ENCODE data around the gene DNA2. TPM values are rescaled to one million over a fixed set of nuclear protein-coding genes. Genes with fewer than 3 reads are reported as not detected.
A peak's percentile ranks its signal among the peaks of the same experiment; 100 is the strongest.

Gene DNA2
- total and polyA plus RNA-seq, 2 of the 4 experiments (the other 2 are of a cell fraction) = 3.9 to 5.6 TPM

DNA sequence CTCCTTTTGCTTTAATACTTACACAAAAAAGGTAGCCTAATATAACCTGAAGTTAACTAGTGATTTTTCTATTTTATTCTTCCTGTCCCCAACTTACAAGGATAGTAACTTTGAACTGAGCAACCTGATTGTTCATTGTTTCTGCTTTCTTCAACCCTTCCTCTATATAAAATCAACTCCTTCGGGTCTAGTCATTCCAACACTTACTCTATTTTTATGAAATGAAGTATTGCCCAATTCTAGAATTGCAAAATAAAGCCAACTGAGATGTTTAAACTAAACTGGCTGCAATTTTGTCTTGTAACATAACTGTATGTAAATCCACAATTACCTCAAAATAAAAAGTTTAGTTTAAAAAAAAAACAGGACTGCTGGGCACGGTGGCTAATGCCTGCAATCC is 20.3 kb upstream of the DNA2 start:
- Histone ChIP-seq H4K20me1 (ENCODE audit: insufficient read depth, low read length) (no peaks in the 10 kb centered on the region), H3K4me1 (ENCODE audit: control insufficient read depth, insufficient read depth, low read length) (peaks cover 1% of the 10 kb centered on the region; the same call in 1 of the 2 replicates), H4K91ac (ENCODE audit: insufficient read depth, low read depth, low read length) (no peak overlapping the region), H3K9ac (ENCODE audit: low read depth, low read length) (no peak overlapping the region), H2BK120ac (ENCODE audit: low read depth, low read length) (no peak overlapping the region), H4K8ac (ENCODE audit: low read depth in 2 of 2, low read length in 2 of 2) (no peak overlapping the region), H4K5ac (ENCODE audit: low read depth, low read length) (no peak overlapping the region), H3K27ac (ENCODE audit: insufficient read depth, low read length) (peak overlapping the region; percentile 59; the same call in 1 of the 2 replicates), H3K4me2 (ENCODE audit: low read depth, low read length) (no peak overlapping the region), H2BK5ac (ENCODE audit: low read depth, low read length, poor library complexity, severe bottlenecking) (no peak overlapping the region), H3K9me1 (ENCODE audit: insufficient read depth, low read length) (0 out of 2 replicates have a peak, but pooled peaks cover 3% of the 10 kb centered on the region), H3K4me3 (ENCODE audit: insufficient read depth, low read depth, low read length) (no peak overlapping the region), H3K27me3 (ENCODE audit: control insufficient read depth, insufficient read depth, low read length) (no peaks in the 10 kb centered on the region), H3K79me1 (ENCODE audit: low read depth in 1 of 2, low read length in 2 of 2) (no peaks in the 10 kb centered on the region), H3K14ac (replicated peaks; ENCODE audit: low read depth, low read length) (no peak overlapping the region), H2BK15ac (ENCODE audit: low read depth, low read length) (no peak overlapping the region), H3K23ac (ENCODE audit: low read depth, low read length) (no peak overlapping the region), H2AK5ac (ENCODE audit: low read depth, low read length) (no peak overlapping the region), H3K18ac (ENCODE audit: low read depth, low read length) (no peak overlapping the region), H3K4ac (ENCODE audit: low read depth, low read length) (no peak overlapping the region), H2AK9ac (replicated peaks; ENCODE audit: low read depth, low read length, poor library complexity) (no peak overlapping the region), H3K56ac (ENCODE audit: extremely low read depth, insufficient read depth, low read length) (no peak overlapping the region), H2AFZ (replicated peaks; ENCODE audit: low read length, poor library complexity) (no peak overlapping the region), H3K9me3 (ENCODE audit: control insufficient read depth, insufficient read depth, low read length) (no peaks in the 10 kb centered on the region), H3K36me3 (ENCODE audit: control insufficient read depth, insufficient read depth, low read length) (peaks cover 15% of the 10 kb centered on the region), H2BK20ac (ENCODE audit: low read depth, low read length) (no peak overlapping the region)
- POLR2A ChIA-PET (ENCODE audit: unreplicated experiment) = no interaction called here
- in situ Hi-C loops (cut with MboI; ENCODE audit: low sequenced_read_pairs) (no loop called here), intact Hi-C loops (cut with micrococcal nuclease) (no loop called here), dilution Hi-C loops (cut with HindIII; ENCODE audit: low sequenced_read_pairs, unreplicated experiment) (no loop called here)
- CTCF ChIA-PET = no interaction called here
- peak; percentile 67 for ATAC-seq (ENCODE audit: low read depth)
- no TSS peak for BruUV-seq (replicated peaks)
- WGBS, 2 experiments (ENCODE audit: extremely low coverage in 2 of 2, insufficient read length in 1 of 2) = 86% methylated on average over 1 of the region's 2 CpGs; no CpG with 5 or more reads in 1 of the 2 experiments
- no peak for TF ChIP-seq RFX5 (IDR thresholded peaks at IDR 0.05; ENCODE audit: low read depth, low read length)
- no peak for TF ChIP-seq MAFK (IDR thresholded peaks at IDR 0.05; ENCODE audit: low read depth, low read length)
- no peak for TF ChIP-seq NFE2L2 (IDR thresholded peaks at IDR 0.05; ENCODE audit: low read depth, low read length)
- TF ChIP-seq BHLHE40 (IDR thresholded peaks at IDR 0.05; ENCODE audit: low read depth, low read length) = no peak
- TF ChIP-seq CEBPB (IDR thresholded peaks at IDR 0.05; ENCODE audit: low read depth, low read length) = peak; percentile 72
- TF ChIP-seq RAD21 (IDR thresholded peaks at IDR 0.05; ENCODE audit: low read length) = no peak
- TF ChIP-seq SMC3 (IDR thresholded peaks at IDR 0.05; ENCODE audit: low read depth, low read length) = no peak
- peak; percentile 29 for DNase-seq

Data from IMR-90 (cell line).